Tibial nerve (tissue), 4 donors: ENCODE data around the gene TTC31. TPM values are rescaled to one million over a fixed set of nuclear protein-coding genes. Genes with fewer than 3 reads are reported as not detected.

Source experiments
- DNase-seq, 2 donors: peaks; one replicate each; pipeline ENCODE4 v3.0.0-alpha.2; 2019; ENCODE audit warnings: low spot score in 2 of 2
- H3K27ac ChIP-seq, 4 donors: fragments of 200-600 bp; sonication (generic) in 3 of 4; one replicate each; pipeline ENCODE4 v1.5.1; 2017 to 2019; ENCODE audit warnings: mild to moderate bottlenecking in 1 of 4
- H3K27me3 ChIP-seq, 2 donors: fragments of 200-600 bp; sonication (generic) in 1 of 2; one replicate each; pipeline versions ENCODE4 v1.5.1 to v1.6.0; 2017 to 2019
- H3K36me3 ChIP-seq, 3 donors: fragments of 200-600 bp; sonication (generic); one replicate each; pipeline ENCODE4 v1.5.1; 2018 to 2019
- H3K4me1 ChIP-seq, 4 donors: fragments of 200-600 bp; sonication (generic) in 3 of 4; one replicate each; pipeline ENCODE4 v1.5.1; 2017 to 2019
- H3K4me3 ChIP-seq, 4 donors: fragments of 200-600 bp; sonication (generic) in 3 of 4; one replicate each; pipeline ENCODE4 v1.5.1; 2017 to 2019; ENCODE audit warnings: mild to moderate bottlenecking in 1 of 4, moderate library complexity in 1 of 4
- H3K9me3 ChIP-seq, 4 donors: fragments of 200-600 bp; sonication (generic) in 3 of 4; one replicate each; pipeline ENCODE4 v1.5.1; 2017 to 2019
- CTCF ChIP-seq, 5 experiments: fragments of 200-600 bp in 3 of 5; fragments of 450-650 bp in 2 of 5; sonication (generic) in 3 of 5; IDR thresholded peaks; one replicate each; pipeline ENCODE4 v1.5.1; 2016 to 2019; ENCODE audit warnings: antibody characterized with exemption in 5 of 5, mild to moderate bottlenecking in 3 of 5, moderate library complexity in 2 of 5
- EP300 ChIP-seq, 2 donors: sonication (generic); formaldehyde crosslinking; IDR thresholded peaks; one replicate each; pipeline ENCODE4 v1.6.1; 2017; ENCODE audit warnings: antibody characterized with exemption in 2 of 2, mild to moderate bottlenecking in 1 of 2
- POLR2A ChIP-seq, 2 donors: fragments of 450-650 bp; IDR thresholded peaks; one replicate each; pipeline ENCODE4 v1.6.1; 2017; ENCODE audit warnings: antibody characterized with exemption in 2 of 2, mild to moderate bottlenecking in 2 of 2, moderate library complexity in 2 of 2
- WGBS, 2 donors: methylation state at CpG; one replicate each; pipeline ENCODE4 v1.1.5; 2018; 5-methylcytosine and 5-hydroxymethylcytosine counted together
- total RNA-seq, 4 donors: library from RNA; depleted of rRNA; stranded (reverse); fragments of >200 nt; gene quantifications; one replicate each; pipeline ENCODE4 v1.1.0, GENCODE V29; 2016

TTC31 gene
- total RNA-seq, 4 donors from 2014 or later: 14.6 to 43.3 (median 36.4) TPM

- H3K27me3 ChIP-seq: peaks cover 0 to 27% of the 10 kb centered on the region in 2 donors
Measured at GRCh38 chr2:74507926-74508520, 25.1 kb downstream of the TTC31 start.

GRCh38 chr2:74510272-74510671, 27.4 kb downstream of the TTC31 start:
- WGBS, 2 donors: 78 to 79% methylated on average over 4 of the region's 4 CpGs
- DNase-seq: no peak

More at GRCh38 chr2:74507926-74508520, 25.1 kb downstream of the TTC31 start:
- 12 to 23% methylated on average over 19 to 38 of the region's 38 CpGs for WGBS, 2 donors
- peaks cover 0 to 46% (median 23%) of the 10 kb centered on the region in 4 donors for H3K4me1 ChIP-seq
- peak overlapping the region; percentile 92 to 99 (median 95) for H3K27ac ChIP-seq
- H3K4me3 ChIP-seq: peak overlapping the region; percentile 63 to 88 (median 79)
- TF ChIP-seq CTCF (IDR thresholded peaks at IDR 0.05) (no peak), EP300 (IDR thresholded peaks at IDR 0.05) (no peak), POLR2A (IDR thresholded peaks at IDR 0.05) (no peak)
- DNase-seq: no peak
- peaks cover 0 to 25% (median 0%) of the 10 kb centered on the region in 3 donors for H3K36me3 ChIP-seq
- no peaks in the 10 kb centered on the region for H3K9me3 ChIP-seq

GRCh38 chr2:74511104-74511989, 28.5 kb downstream of the TTC31 start:
- H3K4me3 ChIP-seq: no peak overlapping the region
- no peak for DNase-seq
- peaks cover 0 to 60% of the 10 kb centered on the region in 2 donors for H3K27me3 ChIP-seq
- peaks cover 0 to 39% (median 30%) of the 10 kb centered on the region in 4 donors for H3K4me1 ChIP-seq
- no peak overlapping the region for H3K27ac ChIP-seq
- H3K9me3 ChIP-seq: no peaks in the 10 kb centered on the region
- peaks cover 0 to 2% (median 0%) of the 10 kb centered on the region in 3 donors for H3K36me3 ChIP-seq
- WGBS, 2 donors: 37 to 43% methylated on average over 11 of the region's 11 CpGs
- TF ChIP-seq POLR2A (IDR thresholded peaks at IDR 0.05) (no peak), EP300 (IDR thresholded peaks at IDR 0.05) (no peak), CTCF (IDR thresholded peaks at IDR 0.05) (no peak)

More at GRCh38 chr2:74510272-74510671, 27.4 kb downstream of the TTC31 start:
- Histone ChIP-seq H3K4me3 (no peak overlapping the region), H3K27me3 (peaks cover 0 to 50% of the 10 kb centered on the region in 2 donors), H3K9me3 (no peaks in the 10 kb centered on the region), H3K4me1 (peaks cover 0 to 39% (median 33%) of the 10 kb centered on the region in 4 donors), H3K36me3 (peaks cover 0 to 13% (median 0%) of the 10 kb centered on the region in 3 donors), H3K27ac (no peak overlapping the region)
- TF ChIP-seq CTCF (IDR thresholded peaks at IDR 0.05) (no peak), POLR2A (IDR thresholded peaks at IDR 0.05) (no peak), EP300 (IDR thresholded peaks at IDR 0.05) (no peak)

GRCh38 chr2:74512744-74513604, 30.1 kb downstream of the TTC31 start:
- H3K36me3 ChIP-seq: no peaks in the 10 kb centered on the region
- H3K4me3 ChIP-seq: no peak overlapping the region
- peaks cover 0 to 77% of the 10 kb centered on the region in 2 donors for H3K27me3 ChIP-seq
- no peak for DNase-seq
- TF ChIP-seq EP300 (IDR thresholded peaks at IDR 0.05) (no peak), POLR2A (IDR thresholded peaks at IDR 0.05) (no peak), CTCF (IDR thresholded peaks at IDR 0.05) (no peak)
- no peaks in the 10 kb centered on the region for H3K9me3 ChIP-seq
- peaks cover 0 to 35% (median 24%) of the 10 kb centered on the region in 4 donors for H3K4me1 ChIP-seq
- H3K27ac ChIP-seq: no peak overlapping the region
- 6 to 8% methylated on average over 16 to 35 of the region's 36 CpGs for WGBS, 2 donors
